SK-N-SH treated with all-trans-retinoic acid at 6 μM for 48 hours (cell line): ENCODE results near the gene AIMP2.

ENCODE experiments used
- SNAI2 ChIP-seq: fragments of 250-450 bp; sonication (Bioruptor Pico); IDR thresholded peaks from 2 replicates; pipeline ENCODE4 v1.5.0; 2020; ENCODE audit warnings: mild to moderate bottlenecking, moderate library complexity
- TOX ChIP-seq: fragments of 250-450 bp; sonication (Bioruptor Pico); IDR thresholded peaks from 2 replicates; pipeline ENCODE4 v1.8.0; 2021; ENCODE audit warnings: mild to moderate bottlenecking, moderate library complexity, borderline replicate concordance
- ZFP3 ChIP-seq: fragments of 250-450 bp; sonication (Bioruptor Pico); IDR thresholded peaks from 2 replicates; pipeline ENCODE4 v1.5.0; 2020; ENCODE audit warnings: mild to moderate bottlenecking, moderate library complexity
- ZNF565 ChIP-seq: fragments of 450-650 bp; formaldehyde crosslinking; conservative IDR thresholded peaks from 2 replicates; pipeline ENCODE4 v1.5.0; 2020; ENCODE audit warnings: low read depth, mild to moderate bottlenecking, moderate library complexity
- ZNF70 ChIP-seq: fragments of 450-650 bp; formaldehyde crosslinking; IDR thresholded peaks from 2 replicates; pipeline ENCODE4 v1.5.0; 2020; ENCODE audit warnings: mild to moderate bottlenecking, moderate library complexity
- ZNF8 ChIP-seq: fragments of 450-650 bp; formaldehyde crosslinking; IDR thresholded peaks from 2 replicates; pipeline ENCODE4 v1.5.0; 2020; ENCODE audit warnings: mild to moderate bottlenecking, moderate library complexity
- TF ChIP-seq, protein P1 (sequence below): fragments of 250-450 bp; sonication (Bioruptor Pico); IDR thresholded peaks from 2 replicates; pipeline ENCODE4 v1.5.1; 2020; ENCODE audit warnings: low read depth, mild to moderate bottlenecking, moderate library complexity
- TF ChIP-seq, protein P2 (sequence below): fragments of 250-450 bp; sonication (Bioruptor Pico); IDR thresholded peaks from 2 replicates; pipeline ENCODE4 v1.8.0; 2021; ENCODE audit warnings: low read depth, mild to moderate bottlenecking, moderate library complexity, borderline replicate concordance

DNA sequence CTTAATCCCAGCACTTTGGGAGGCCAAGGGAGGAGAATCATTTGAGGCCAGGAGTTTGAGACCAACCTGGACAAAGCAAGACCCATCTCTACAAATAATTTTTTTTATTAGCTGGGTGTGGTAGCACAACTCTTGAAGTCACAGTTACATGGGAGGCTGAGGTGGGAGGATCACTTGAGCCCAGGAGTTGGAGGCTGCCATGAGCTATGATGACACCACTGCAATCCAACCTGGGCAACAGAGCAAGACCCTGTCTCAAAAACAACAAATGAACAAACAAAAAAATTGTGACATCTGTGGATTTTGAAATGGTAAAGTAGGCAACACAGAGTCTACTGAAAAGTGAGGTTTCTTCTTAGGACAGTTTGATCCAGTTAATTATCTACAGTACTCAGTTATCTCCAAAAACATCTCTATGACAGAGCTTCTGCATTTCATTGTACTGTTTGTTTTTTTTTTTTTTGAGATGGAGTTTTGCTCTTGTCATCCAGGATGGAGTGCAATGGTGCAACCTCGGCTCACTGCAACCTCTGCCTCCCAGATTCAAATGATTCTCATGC is 18.8 kb downstream of the AIMP2 start:
- TF ChIP-seq SNAI2 (CRISPR knock-in tag): no peak
- TF ChIP-seq, protein P1, sequence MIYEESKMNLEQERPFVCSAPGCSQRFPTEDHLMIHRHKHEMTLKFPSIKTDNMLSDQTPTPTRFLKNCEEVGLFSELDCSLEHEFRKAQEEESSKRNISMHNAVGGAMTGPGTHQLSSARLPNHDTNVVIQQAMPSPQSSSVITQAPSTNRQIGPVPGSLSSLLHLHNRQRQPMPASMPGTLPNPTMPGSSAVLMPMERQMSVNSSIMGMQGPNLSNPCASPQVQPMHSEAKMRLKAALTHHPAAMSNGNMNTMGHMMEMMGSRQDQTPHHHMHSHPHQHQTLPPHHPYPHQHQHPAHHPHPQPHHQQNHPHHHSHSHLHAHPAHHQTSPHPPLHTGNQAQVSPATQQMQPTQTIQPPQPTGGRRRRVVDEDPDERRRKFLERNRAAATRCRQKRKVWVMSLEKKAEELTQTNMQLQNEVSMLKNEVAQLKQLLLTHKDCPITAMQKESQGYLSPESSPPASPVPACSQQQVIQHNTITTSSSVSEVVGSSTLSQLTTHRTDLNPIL (CRISPR knock-in tag): no peak
- TF ChIP-seq ZNF565 (CRISPR knock-in tag): no peak
- TF ChIP-seq, protein P2, sequence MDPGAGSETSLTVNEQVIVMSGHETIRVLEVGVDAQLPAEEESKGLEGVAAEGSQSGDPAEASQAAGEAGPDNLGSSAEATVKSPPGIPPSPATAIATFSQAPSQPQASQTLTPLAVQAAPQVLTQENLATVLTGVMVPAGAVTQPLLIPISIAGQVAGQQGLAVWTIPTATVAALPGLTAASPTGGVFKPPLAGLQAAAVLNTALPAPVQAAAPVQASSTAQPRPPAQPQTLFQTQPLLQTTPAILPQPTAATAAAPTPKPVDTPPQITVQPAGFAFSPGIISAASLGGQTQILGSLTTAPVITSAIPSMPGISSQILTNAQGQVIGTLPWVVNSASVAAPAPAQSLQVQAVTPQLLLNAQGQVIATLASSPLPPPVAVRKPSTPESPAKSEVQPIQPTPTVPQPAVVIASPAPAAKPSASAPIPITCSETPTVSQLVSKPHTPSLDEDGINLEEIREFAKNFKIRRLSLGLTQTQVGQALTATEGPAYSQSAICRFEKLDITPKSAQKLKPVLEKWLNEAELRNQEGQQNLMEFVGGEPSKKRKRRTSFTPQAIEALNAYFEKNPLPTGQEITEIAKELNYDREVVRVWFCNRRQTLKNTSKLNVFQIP (CRISPR knock-in tag): no peak
- no peak for TF ChIP-seq ZFP3 (CRISPR knock-in tag)
- no peak for TF ChIP-seq ZNF70 (CRISPR knock-in tag)
- no peak for TF ChIP-seq TOX (CRISPR knock-in tag)
- TF ChIP-seq ZNF8: no peak
